K562 (cell line): Measurements from ENCODE around the gene STOX2. TPM values are rescaled to one million over a fixed set of nuclear protein-coding genes. Genes with fewer than 3 reads are reported as not detected.

Source experiments
- ATAC-seq: fragments of 200-7000 bp; cut with Tn5 transposase; 3 replicates; pipeline ENCODE4 v1.9.1; 2020; ENCODE audit warnings: moderate library complexity
- BruUV-seq: library from RNA; stranded (reverse); fragments of 400-500 nt; replicated peaks from 2 replicates; lab custom pipeline; 2021; lab: Mats Ljungman, UMichigan
- CTCF ChIA-PET: fragments of 300-600 bp; formaldehyde crosslinking; extraction: SDS; loops from one replicate; lab custom pipeline; 2021; ENCODE audit warnings: low intra/inter-chr PET ratio; lab: Yijun Ruan, JAX
- POLR2A ChIA-PET: fragments of 300-600, 350-650 bp; sonication (Branson Sonifier 250); formaldehyde crosslinking; extraction: SDS; loops from one replicate; lab custom pipeline; 2021; ENCODE audit warnings: antibody characterized with exemption, inconsistent platforms; lab: Yijun Ruan, JAX
- DNase-seq, 4 experiments: peaks; one replicate each; pipeline versions ENCODE4 v3.0.0 to v3.0.0-alpha.2; 2011 to 2018; ENCODE audit warnings: low spot score in 3 of 4, mixed read lengths in 3 of 4; ENCODE audit errors: extremely low read depth in 1 of 4
- FAIRE-seq: peaks from 2 replicates; lab custom pipeline; 2011; peaks lifted over from hg19 to GRCh38; lab: Jason Lieb, UNC
- H2AFZ ChIP-seq: 2 replicates; pipeline ENCODE4 v1.6.0; 2011; ENCODE audit warnings: low read depth, low read length, control low read depth, inconsistent platforms
- H3K27ac ChIP-seq: fragments of 200-600 bp; 3 replicates; pipeline ENCODE4 v1.8.0; 2011; ENCODE audit warnings: low read depth, mild to moderate bottlenecking, control low read depth, inconsistent platforms, low read length, moderate library complexity, mixed read lengths; ENCODE audit errors: extremely low read depth
- H3K27me3 ChIP-seq, 2 experiments: fragments of 300-600 bp in 1 of 2; 2 replicates in 1 of 2; 3 replicates in 1 of 2; pipeline versions ENCODE4 v1.6.0 to v1.8.0; 2011; ENCODE audit warnings: inconsistent platforms in 2 of 2, low read length in 2 of 2, mild to moderate bottlenecking in 1 of 2, mixed read lengths in 1 of 2, moderate library complexity in 1 of 2; ENCODE audit not compliant: control insufficient read depth in 2 of 2, insufficient read depth in 2 of 2
- H3K36me3 ChIP-seq: fragments of 300-600 bp; 3 replicates; pipeline ENCODE4 v1.8.0; 2011; ENCODE audit warnings: mild to moderate bottlenecking, low read length, inconsistent platforms; ENCODE audit not compliant: control insufficient read depth, insufficient read depth
- H3K4me1 ChIP-seq, 2 experiments: fragments of 200-600 bp in 1 of 2; replicated peaks in 1 of 2; 2 replicates in 1 of 2; 3 replicates in 1 of 2; pipeline versions ENCODE4 v1.5.1 to v1.8.0; 2011; ENCODE audit warnings: inconsistent platforms in 2 of 2, low read length in 2 of 2, mild to moderate bottlenecking in 1 of 2, mixed read lengths in 1 of 2, moderate library complexity in 1 of 2; ENCODE audit not compliant: control insufficient read depth in 2 of 2, insufficient read depth in 2 of 2
- H3K4me2 ChIP-seq: 2 replicates; pipeline ENCODE4 v1.6.1; 2011; ENCODE audit warnings: low read length, control low read depth, inconsistent platforms, mixed read lengths; ENCODE audit not compliant: insufficient read depth
- H3K4me3 ChIP-seq: fragments of 200-600 bp; sonication (generic), shearing (Covaris generic); 2 replicates; pipeline ENCODE4 v1.5.1; 2016; ENCODE audit warnings: control low read depth, inconsistent platforms
- H3K79me2 ChIP-seq: fragments of 200-600 bp; 3 replicates; pipeline ENCODE4 v1.8.0; 2011; ENCODE audit warnings: low read length, inconsistent platforms; ENCODE audit not compliant: control insufficient read depth, insufficient read depth
- H3K9ac ChIP-seq, 2 experiments: 2 replicates each; pipeline versions ENCODE4 v1.6.0 to v1.6.1; 2011; ENCODE audit warnings: low read depth in 2 of 2, low read length in 2 of 2, control low read depth in 1 of 2, inconsistent platforms in 1 of 2, mild to moderate bottlenecking in 1 of 2, mixed read lengths in 1 of 2; ENCODE audit not compliant: insufficient read depth in 1 of 2
- H3K9me1 ChIP-seq: one replicate; pipeline ENCODE4 v1.6.0; 2011; ENCODE audit warnings: inconsistent platforms, mild to moderate bottlenecking, low read length, moderate library complexity; ENCODE audit not compliant: control insufficient read depth, insufficient read depth
- H3K9me3 ChIP-seq: replicated peaks from 2 replicates; pipeline ENCODE4 v1.5.1; 2011; ENCODE audit warnings: low read depth, low read length, inconsistent platforms; ENCODE audit not compliant: control insufficient read depth, insufficient read depth
- H4K20me1 ChIP-seq: replicated peaks from 2 replicates; pipeline ENCODE4 v1.6.1; 2011; ENCODE audit warnings: low read length, inconsistent platforms, mixed read lengths; ENCODE audit not compliant: control insufficient read depth, insufficient read depth
- CEBPB ChIP-seq: fragments of 450-650 bp; IDR thresholded peaks from 2 replicates; pipeline ENCODE4 v1.6.1; 2016; ENCODE audit warnings: missing genetic modification characterization, missing compliant biosample characterization
- L3MBTL2 ChIP-seq: fragments of 450-650 bp; IDR thresholded peaks from 2 replicates; pipeline ENCODE4 v1.6.1; 2016; ENCODE audit warnings: mild to moderate bottlenecking, moderate library complexity
- SMAD3 ChIP-seq: fragments of 450-650 bp; formaldehyde crosslinking; conservative IDR thresholded peaks from 2 replicates; pipeline ENCODE4 v1.4.0; 2020; ENCODE audit warnings: mild to moderate bottlenecking
- ZNF431 ChIP-seq: sonication (generic); formaldehyde crosslinking; IDR thresholded peaks from 2 replicates; pipeline ENCODE4 v1.8.0; 2022; ENCODE audit warnings: mild to moderate bottlenecking, missing genetic modification reagents
- ZNF696 ChIP-seq: fragments of 250-450 bp; sonication (Bioruptor Pico); conservative IDR thresholded peaks from 2 replicates; pipeline ENCODE4 v1.4.0; 2020; ENCODE audit warnings: mild to moderate bottlenecking, moderate library complexity
- WGBS: fragments of 100-300 bp; shearing (Covaris generic); methylation state at CpG from one replicate; pipeline ENCODE4 v1.1.6; 2016; ENCODE audit warnings: low coverage, mixed read lengths; ENCODE audit not compliant: insufficient coverage; ENCODE audit errors: missing lambda C conversion rate; 5-methylcytosine and 5-hydroxymethylcytosine counted together
- in situ Hi-C: fragments of 300-500 bp; cut with MboI; formaldehyde crosslinking; loops from 4 replicates; pipeline ENCODE4 v1.15.0; 2018; ENCODE audit warnings: inconsistent platforms, mixed read lengths
- intact Hi-C: fragments of 100-400 bp; cut with micrococcal nuclease; formaldehyde crosslinking; loops from 2 replicates; pipeline ENCODE4 v1.14.2; 2022
- polyA plus RNA-seq, 8 experiments: library from polyadenylated mRNA; depleted of rRNA in 4 of 8; stranded (reverse) in 5 of 8; unstranded in 3 of 8; fragments of >200 nt; fragmentation: Nextera tagmentation in 2 of 8; fragmentation: Illumina TruSeq in 1 of 8; extraction: Ambion mirVana in 2 of 8; extraction: Trizol in 1 of 8; gene quantifications; 2 replicates each; pipeline versions ENCODE4 v1.2.1 to v1.2.3, GENCODE V29; 2011 to 2014; ENCODE audit warnings: inconsistent platforms in 1 of 8, missing spikeins in 1 of 8
- total RNA-seq, 7 experiments: library from RNA; depleted of rRNA in 6 of 7; stranded (reverse); fragments of >200 nt in 6 of 7; fragmentation: Illumina TruSeq in 2 of 7; extraction: Trizol in 2 of 7; gene quantifications; 2 replicates each; pipeline versions ENCODE4 v1.2.1 to v1.2.3, GENCODE V29; 2011 to 2021; ENCODE audit warnings: low replicate concordance in 1 of 7

The STOX2 gene
- total and polyA plus RNA-seq, 9 of the 15 experiments (the other 6 are each of a cell fraction or from before 2014, with no cell fraction given), result not detected

- Histone ChIP-seq H2AFZ (no peak overlapping the region), H3K9ac (no peak overlapping the region), H3K36me3 (no peaks in the 10 kb centered on the region), H3K4me3 (no peak overlapping the region), H3K79me2 (no peaks in the 10 kb centered on the region), H3K4me2 (no peak overlapping the region), H4K20me1 (no peaks in the 10 kb centered on the region; the same call in 1 of the 2 replicates), H3K9me3 (no peaks in the 10 kb centered on the region), H3K27me3 (peaks cover 12 to 38% of the 10 kb centered on the region in 2 experiments; a peak in 4 of 5 replicates), H3K9me1 (no peaks in the 10 kb centered on the region), H3K27ac (no peak overlapping the region), H3K4me1 (peaks cover 0 to 19% of the 10 kb centered on the region in 2 experiments; a peak in 2 of 5 replicates)
- 14% methylated on average over 43 of the region's 54 CpGs for WGBS
- DNase-seq (no peak), ATAC-seq (no peak), FAIRE-seq (no peak)
- no TSS peak for BruUV-seq
- ChIA-PET POLR2A (interaction anchor here (1.1 kb wide), 1 partner anchor 58 kb away, joined by 3 read pairs; no protein-coding TSS in a partner anchor), CTCF (no interaction called here)
- TF ChIP-seq ZNF431 (CRISPR knock-in tag) (no peak), CEBPB (tag) (no peak), ZNF696 (no peak), SMAD3 (CRISPR knock-in tag) (no peak), L3MBTL2 (no peak)
- intact Hi-C loops (no loop called here), in situ Hi-C loops (no loop called here)
Measured at GRCh38 chr4:183906739-183907651, 1.9 kb downstream of the STOX2 start.
